Hematopoietic multipotent progenitor cell treated with erythropoietin and hydrocortisone succinate and interleukin-3 and kit ligand, for 8 days (in vitro differentiated cells): ENCODE data around the gene ZCCHC2.

Experiments
- DNase-seq: peaks from one replicate; pipeline ENCODE4 v3.0.0-alpha.2; 2015

Gene ZCCHC2

DNA sequence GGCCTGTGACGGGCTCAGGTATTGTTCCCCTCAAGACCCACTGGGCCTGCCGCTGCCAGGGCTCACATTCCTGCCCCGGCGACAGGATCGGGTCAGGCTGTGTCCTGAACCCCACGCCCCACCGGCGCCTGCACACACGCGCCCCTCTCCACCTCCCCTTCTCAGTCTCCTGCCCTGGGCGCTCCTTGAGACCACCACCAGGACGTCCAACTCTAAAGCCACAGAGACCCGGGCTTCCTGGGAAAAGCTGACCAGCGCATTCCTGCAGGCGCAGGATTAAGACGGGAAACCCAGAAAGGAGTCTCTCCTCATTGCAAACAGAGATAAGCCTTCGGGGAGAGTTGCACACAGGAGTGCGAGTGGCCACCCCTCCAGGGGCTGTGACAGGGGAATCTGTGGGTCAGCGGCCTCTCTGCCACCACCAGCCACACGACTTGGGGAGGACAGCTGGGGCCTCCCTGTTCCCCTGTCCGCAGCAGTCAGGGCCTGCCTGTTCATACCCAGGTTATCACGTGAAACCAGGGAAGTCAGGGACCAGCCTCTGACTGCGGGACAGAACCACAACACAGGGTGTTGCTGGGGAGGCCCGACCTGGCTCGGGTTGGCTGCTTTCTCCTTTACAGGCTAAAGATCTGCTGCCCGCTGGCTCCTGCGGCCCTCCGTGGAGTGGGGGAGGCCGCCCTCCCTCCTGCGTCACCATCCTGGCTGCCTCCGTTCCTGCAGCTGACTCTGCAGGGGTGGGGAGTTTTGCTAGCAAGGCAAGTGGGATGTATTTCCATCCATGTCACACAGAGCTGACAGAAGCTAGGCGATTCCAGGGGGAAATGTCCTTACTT, 88.8 kb downstream of the ZCCHC2 start:
- DNase-seq: no peak

DNA sequence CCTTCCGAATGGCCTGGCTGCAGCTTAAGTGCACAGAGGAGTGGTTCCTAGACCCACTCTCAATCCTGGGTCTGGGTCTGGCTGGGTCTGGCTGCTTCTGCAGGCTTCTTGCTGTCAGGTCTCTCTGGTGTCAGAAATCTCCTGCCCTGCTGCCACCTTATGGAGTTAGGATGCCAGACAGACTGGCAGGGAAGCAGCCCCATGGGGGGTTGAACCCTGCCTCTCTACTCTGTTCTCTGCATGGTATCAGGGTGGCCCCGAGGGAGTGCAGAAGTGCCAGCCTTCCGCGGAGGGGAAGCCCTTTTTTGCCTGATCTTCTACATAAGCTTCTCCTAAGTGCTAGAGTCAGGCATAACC, 89.4 kb downstream of the ZCCHC2 start:
- DNase-seq: no peak

DNA sequence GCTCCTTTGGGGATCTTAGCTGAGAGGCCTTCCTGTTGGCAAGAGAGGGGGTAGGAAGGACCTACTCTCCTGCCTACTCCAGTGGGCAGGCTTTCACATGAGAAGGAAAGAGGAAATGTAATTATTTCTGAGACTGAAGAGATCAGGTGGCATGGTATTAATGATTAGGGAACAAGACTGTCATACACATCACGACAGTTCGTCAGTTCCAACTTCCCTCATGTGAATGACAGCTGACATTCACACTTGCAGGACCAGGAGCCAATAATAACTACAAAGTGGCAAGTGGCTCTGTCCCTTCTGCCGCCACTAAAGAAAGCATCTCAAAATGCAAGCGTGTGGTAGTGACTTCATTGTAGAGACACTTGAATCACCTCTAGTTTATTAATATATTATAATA, 90.0 kb downstream of the ZCCHC2 start:
- DNase-seq: no peak

DNA sequence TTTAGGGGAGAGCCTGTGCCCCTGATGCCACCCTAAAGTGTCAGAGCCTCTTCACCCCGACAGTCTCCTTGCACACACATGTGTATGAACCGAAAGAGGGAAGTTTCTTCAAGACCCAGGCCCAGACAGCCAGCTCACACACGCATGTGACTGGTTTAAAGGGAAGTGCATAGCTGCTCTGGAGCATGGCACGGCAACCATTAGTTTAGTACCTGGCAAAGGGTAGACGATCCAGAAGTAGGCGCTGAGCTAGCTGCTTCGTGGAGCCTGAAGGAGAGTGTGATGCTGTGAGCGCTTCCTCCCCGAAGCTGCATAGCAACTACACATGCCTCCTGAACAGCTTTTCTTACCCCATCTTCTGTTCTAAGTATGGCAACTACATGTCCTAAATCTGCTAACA, 91.7 kb downstream of the ZCCHC2 start:
- no peak for DNase-seq

DNA sequence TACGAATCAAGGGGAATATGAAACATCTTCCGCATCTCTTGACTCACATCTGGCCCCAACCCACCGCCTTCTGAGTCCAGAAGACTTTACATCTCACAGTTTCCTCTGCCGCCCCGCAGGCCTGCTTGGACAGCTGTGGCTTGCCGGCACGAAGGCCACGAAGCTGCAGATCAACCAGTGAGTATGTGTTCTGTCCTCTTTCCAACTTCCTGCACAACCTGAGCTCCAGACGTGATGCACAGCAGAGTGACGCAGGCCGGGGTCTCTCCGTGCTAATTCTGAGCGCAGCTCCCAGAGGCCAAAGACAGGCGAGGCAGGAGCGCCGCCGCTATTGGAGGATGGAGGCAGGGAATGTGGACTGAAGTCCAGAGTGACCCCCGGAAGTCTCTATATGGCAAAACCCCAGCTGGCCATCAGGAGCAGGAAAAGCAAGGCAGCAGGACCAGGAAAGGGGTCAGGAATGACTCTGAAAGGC, 93.5 kb downstream of the ZCCHC2 start:
- no peak for DNase-seq

DNA sequence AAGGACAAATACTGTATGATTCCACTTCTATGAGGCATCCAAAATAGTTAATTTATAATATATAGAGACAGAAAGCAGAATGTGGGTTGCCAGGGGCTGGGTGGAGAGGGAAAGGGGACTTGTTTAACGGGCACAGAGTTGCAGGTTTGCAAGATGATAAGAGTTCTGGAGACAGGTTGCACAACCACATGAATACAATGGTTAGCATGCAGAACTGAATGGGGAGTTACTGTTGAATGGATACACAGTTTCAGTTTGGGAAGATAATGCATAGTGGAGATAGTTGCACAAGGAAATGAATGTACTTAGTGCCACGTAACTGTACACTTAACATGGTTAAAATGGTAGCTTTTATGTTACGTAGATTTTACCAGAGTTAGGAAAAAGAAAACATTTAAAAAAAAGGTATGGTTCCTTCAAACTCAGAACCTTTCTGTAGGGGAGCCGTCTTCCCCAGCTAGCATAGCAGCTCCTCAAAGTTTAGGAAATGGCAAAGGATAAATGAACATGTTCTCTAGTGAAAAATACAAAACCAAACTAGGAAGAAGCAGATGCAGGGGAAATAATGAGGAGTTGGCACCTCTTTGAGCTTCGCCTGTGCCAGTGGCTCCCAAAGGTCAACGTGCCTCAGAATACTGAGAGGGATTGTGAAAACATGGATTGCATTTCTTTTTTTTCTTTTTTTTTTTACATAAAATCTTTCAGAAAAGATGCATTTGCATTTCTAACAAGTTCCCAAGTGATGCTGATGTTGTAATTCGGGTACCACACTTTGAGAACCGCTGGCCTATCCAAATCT, 95.2 kb downstream of the ZCCHC2 start:
- DNase-seq: no peak

DNA sequence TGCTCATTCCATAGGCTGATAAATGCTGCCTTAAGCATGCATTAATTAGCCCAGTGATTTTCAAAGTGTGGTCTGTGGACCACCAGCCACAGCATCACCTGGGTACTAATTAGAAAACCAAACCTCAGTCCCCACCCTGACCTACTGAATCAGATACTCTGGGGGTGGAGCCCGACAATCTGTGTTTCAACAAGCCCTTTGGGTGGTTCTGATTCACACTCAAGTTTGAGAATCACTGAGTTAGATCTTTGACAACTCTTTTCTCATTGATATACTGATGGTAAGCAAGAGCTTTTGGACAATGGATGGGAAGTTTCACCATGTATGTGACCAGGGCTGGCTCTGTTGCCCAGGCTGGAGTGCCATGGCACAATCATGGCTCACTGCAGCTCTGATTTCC, 95.9 kb downstream of the ZCCHC2 start:
- no peak for DNase-seq

DNA sequence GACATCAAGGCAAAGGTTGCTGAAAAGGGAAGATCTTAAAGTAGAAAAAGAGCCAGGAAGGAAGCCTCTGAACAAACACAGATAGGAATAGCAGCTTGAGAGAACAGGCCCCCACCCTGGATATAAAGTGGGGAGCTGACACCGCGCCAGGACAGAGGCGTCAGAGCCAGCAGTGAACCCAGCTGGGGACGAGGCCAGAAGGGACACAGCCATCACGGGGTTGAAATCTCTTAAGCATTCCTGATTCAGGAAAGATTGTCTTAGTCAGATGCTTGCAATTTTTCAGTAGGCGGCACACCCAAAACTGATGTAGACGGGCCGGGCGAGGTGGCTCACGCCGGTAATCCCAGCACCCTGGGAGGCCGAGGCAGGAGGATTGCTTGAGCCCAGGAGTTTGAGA, 98.7 kb downstream of the ZCCHC2 start:
- DNase-seq: no peak

DNA sequence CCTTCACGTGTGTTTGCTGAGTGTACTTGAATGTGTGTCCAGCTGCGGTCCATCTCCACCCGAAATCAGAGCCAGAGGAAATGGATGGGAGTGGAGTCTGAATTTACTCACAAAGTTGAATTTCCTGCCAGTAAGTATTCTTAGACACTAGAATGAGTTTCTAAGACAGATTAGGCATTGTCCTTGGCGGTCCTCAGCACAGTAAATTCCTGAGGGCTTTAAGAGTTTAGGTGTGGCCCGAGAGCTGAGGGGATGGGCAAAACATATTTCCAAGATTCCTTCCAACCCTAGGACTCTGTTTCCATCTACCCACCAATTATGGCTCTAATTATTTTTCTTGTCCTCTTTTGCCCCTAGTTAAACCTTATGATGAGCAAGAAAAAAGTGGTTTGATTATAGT, 102.2 kb downstream of the ZCCHC2 start:
- DNase-seq: no peak
